ENCODE results near the gene SMPD2. TPM values are rescaled to one million over a fixed set of nuclear protein-coding genes. Genes with fewer than 3 reads are reported as not detected.

Gene SMPD2
- total RNA-seq, 1 experiment from 2014 or later: 8.2 TPM

DNA sequence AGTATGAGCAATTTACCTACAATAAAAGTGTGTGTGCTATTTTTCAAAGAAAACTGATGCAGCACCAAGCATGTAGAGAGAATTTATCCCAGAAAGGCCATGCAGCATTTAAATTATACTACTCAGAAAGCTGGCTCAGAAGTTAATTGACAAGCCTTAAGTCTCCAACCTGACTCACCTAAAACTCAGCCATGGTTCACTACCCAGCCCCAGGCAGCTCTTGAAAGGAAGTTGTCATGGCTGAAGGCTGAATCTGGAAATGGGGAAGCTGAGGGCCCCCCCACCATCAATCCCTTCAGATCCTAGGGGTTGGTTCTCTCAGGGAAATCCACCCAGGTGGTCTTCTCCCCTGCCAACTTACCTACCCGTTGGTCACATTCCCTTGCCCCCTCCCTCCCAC lies 19.8 kb upstream of the SMPD2 start:
- no peaks in the 10 kb centered on the region for H3K9me3 ChIP-seq (ENCODE audit: insufficient read depth, low read depth)
- no peak overlapping the region for H2AFZ ChIP-seq
- CTCF ChIA-PET: no interaction called here
- TF ChIP-seq, protein P1, sequence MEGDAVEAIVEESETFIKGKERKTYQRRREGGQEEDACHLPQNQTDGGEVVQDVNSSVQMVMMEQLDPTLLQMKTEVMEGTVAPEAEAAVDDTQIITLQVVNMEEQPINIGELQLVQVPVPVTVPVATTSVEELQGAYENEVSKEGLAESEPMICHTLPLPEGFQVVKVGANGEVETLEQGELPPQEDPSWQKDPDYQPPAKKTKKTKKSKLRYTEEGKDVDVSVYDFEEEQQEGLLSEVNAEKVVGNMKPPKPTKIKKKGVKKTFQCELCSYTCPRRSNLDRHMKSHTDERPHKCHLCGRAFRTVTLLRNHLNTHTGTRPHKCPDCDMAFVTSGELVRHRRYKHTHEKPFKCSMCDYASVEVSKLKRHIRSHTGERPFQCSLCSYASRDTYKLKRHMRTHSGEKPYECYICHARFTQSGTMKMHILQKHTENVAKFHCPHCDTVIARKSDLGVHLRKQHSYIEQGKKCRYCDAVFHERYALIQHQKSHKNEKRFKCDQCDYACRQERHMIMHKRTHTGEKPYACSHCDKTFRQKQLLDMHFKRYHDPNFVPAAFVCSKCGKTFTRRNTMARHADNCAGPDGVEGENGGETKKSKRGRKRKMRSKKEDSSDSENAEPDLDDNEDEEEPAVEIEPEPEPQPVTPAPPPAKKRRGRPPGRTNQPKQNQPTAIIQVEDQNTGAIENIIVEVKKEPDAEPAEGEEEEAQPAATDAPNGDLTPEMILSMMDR (conservative IDR thresholded peaks at IDR 0.05): no peak
- no peak for TF ChIP-seq EZH2 (IDR thresholded peaks at IDR 0.05; ENCODE audit: low read depth)
- H3K79me2 ChIP-seq (ENCODE audit: low read depth): no peaks in the 10 kb centered on the region
- no peak overlapping the region for H3K4me3 ChIP-seq
- POLR2A ChIA-PET (ENCODE audit: unreplicated experiment): no interaction called here
- H3F3A ChIP-seq (ENCODE audit: insufficient read depth, low read depth): peaks cover 34% of the 10 kb centered on the region
- H3K9me2 ChIP-seq (ENCODE audit: insufficient read depth): no peaks in the 10 kb centered on the region
- 0 out of 2 replicates have a peak overlapping the region, but pooled peaks have one; percentile 27 for H3K27ac ChIP-seq
- DNase-seq: peak in 1 of 2 experiments; percentile 78
- intact Hi-C loops (cut with micrococcal nuclease; ENCODE audit: unreplicated experiment): no loop called here
- no peaks in the 10 kb centered on the region for H3K36me3 ChIP-seq (ENCODE audit: low read depth)
- H3K4me1 ChIP-seq (replicated peaks; ENCODE audit: insufficient read depth): peaks cover 42% of the 10 kb centered on the region
- H3K27me3 ChIP-seq (ENCODE audit: insufficient read depth, low read depth): no peaks in the 10 kb centered on the region
- H3K4me2 ChIP-seq: peak overlapping the region; percentile 41; the same call in 1 of the 2 replicates
- H4K20me1 ChIP-seq (ENCODE audit: insufficient read depth): no peaks in the 10 kb centered on the region
- no TSS peak for BruUV-seq (replicated peaks)

DNA sequence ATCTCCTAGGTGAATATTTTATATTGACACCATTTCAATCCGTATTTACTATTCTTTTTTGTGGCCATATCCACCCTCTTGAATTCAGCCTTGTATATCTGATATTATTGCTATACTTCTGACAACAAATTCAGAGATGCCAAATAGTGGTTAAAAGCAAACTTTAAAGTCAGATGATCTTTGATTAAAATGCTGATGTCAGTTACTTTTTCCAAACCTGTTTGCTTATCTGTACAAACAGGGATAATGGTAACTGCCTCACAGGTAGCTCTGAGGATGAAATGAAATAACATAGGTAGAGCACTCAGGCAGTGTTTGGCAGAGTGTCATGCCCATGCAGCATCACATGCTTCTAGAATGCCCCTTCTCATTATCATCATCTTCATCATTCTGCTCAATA lies 19.3 kb upstream of the SMPD2 start:
- Histone ChIP-seq H3F3A (ENCODE audit: insufficient read depth, low read depth) (peaks cover 35% of the 10 kb centered on the region), H3K79me2 (ENCODE audit: low read depth) (no peaks in the 10 kb centered on the region), H3K9me3 (ENCODE audit: insufficient read depth, low read depth) (no peaks in the 10 kb centered on the region), H4K20me1 (ENCODE audit: insufficient read depth) (no peaks in the 10 kb centered on the region), H3K36me3 (ENCODE audit: low read depth) (no peaks in the 10 kb centered on the region), H2AFZ (no peak overlapping the region), H3K9me2 (ENCODE audit: insufficient read depth) (no peaks in the 10 kb centered on the region; the same call in 1 of the 2 replicates), H3K4me2 (peak overlapping the region; percentile 41; the same call in 1 of the 2 replicates), H3K4me1 (replicated peaks; ENCODE audit: insufficient read depth) (peaks cover 43% of the 10 kb centered on the region), H3K4me3 (no peak overlapping the region), H3K27ac (0 out of 2 replicates have a peak overlapping the region, but pooled peaks have one; percentile 27), H3K27me3 (ENCODE audit: insufficient read depth, low read depth) (no peaks in the 10 kb centered on the region)
- intact Hi-C loops (cut with micrococcal nuclease; ENCODE audit: unreplicated experiment): no loop called here
- CTCF ChIA-PET: no interaction called here
- POLR2A ChIA-PET (ENCODE audit: unreplicated experiment): interaction anchor here (0.7 kb wide), 1 partner anchor 373 kb away, joined by 5 read pairs; no protein-coding TSS in a partner anchor
- no TSS peak for BruUV-seq (replicated peaks)
- no peak for DNase-seq
- TF ChIP-seq EZH2 (IDR thresholded peaks at IDR 0.05; ENCODE audit: low read depth): no peak
- TF ChIP-seq, protein P1 (conservative IDR thresholded peaks at IDR 0.05): no peak

DNA sequence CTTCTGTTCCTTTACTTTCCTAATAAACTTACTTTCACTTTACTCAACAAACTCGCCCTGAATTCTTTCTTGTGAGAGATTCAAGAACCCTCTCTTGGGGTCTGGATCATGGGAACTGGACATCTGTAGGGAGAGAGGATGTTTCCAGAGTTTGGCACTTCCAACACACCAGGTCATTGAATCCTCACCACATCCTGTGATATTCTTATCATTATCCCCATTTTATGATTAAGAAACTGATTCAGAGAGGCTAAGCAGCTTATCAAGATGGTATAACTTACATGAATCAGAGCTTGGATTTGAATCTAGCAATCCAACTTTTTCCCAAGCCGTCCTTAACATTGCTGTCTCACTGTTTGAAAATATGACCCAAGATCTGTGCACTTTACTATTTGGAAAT lies 15.6 kb upstream of the SMPD2 start:
- H3K4me1 ChIP-seq (replicated peaks; ENCODE audit: insufficient read depth): peaks cover 43% of the 10 kb centered on the region
- H3K27ac ChIP-seq: peak overlapping the region; percentile 76

More for the DNA sequence above, 15.6 kb upstream of the SMPD2 start:
- H3K4me2 ChIP-seq: peak overlapping the region; percentile 62
- H2AFZ ChIP-seq: peak overlapping the region; percentile 63; the same call in 1 of the 2 replicates
- ChIA-PET CTCF (interaction anchor here (0.9 kb wide), 1 partner anchor 31 kb away, joined by 3 read pairs; the partner anchor contains the start of gene MICAL1), POLR2A (ENCODE audit: unreplicated experiment) (interaction anchor here (0.7 kb wide), 1 partner anchor 121 kb away, joined by 3 read pairs; no protein-coding TSS in a partner anchor)
- H3K9me2 ChIP-seq (ENCODE audit: insufficient read depth): no peaks in the 10 kb centered on the region; the same call in 1 of the 2 replicates
- no peaks in the 10 kb centered on the region for H3K36me3 ChIP-seq (ENCODE audit: low read depth)
- H4K20me1 ChIP-seq (ENCODE audit: insufficient read depth): no peaks in the 10 kb centered on the region
- peaks cover 35% of the 10 kb centered on the region for H3F3A ChIP-seq (ENCODE audit: insufficient read depth, low read depth)
- no peaks in the 10 kb centered on the region for H3K27me3 ChIP-seq (ENCODE audit: insufficient read depth, low read depth)
- H3K79me2 ChIP-seq (ENCODE audit: low read depth): no peaks in the 10 kb centered on the region
- no peak for DNase-seq
- no peaks in the 10 kb centered on the region for H3K9me3 ChIP-seq (ENCODE audit: insufficient read depth, low read depth)
- intact Hi-C loops (cut with micrococcal nuclease; ENCODE audit: unreplicated experiment): loop anchor here (1.0 kb wide), 1 partner anchor 42 kb away; no protein-coding TSS in a partner anchor
- 0 out of 2 replicates have a peak overlapping the region, but pooled peaks have one; percentile 4 for H3K4me3 ChIP-seq
- no TSS peak for BruUV-seq (replicated peaks)
- no peak for TF ChIP-seq EZH2 (IDR thresholded peaks at IDR 0.05; ENCODE audit: low read depth)
- TF ChIP-seq, protein P1 (conservative IDR thresholded peaks at IDR 0.05): no peak

Measured in PC-9 (cell line).